ENCODE measurements around the gene ALPI. TPM values are rescaled to one million over a fixed set of nuclear protein-coding genes. Genes with fewer than 3 reads are reported as not detected.
"Not testable (repeated sequence)": the region's sequence is repeated elsewhere in the genome, so short reads cannot be mapped to it uniquely, and the experiment has no call there.

The ALPI gene
- total RNA-seq, 1 experiment from 2014 or later, result not detected

GRCh38 chr2:232441922-232442321 is 14.0 kb upstream of the ALPI start:
- not testable (repeated sequence) for DNase-seq (ENCODE audit: low read depth)

DNA sequence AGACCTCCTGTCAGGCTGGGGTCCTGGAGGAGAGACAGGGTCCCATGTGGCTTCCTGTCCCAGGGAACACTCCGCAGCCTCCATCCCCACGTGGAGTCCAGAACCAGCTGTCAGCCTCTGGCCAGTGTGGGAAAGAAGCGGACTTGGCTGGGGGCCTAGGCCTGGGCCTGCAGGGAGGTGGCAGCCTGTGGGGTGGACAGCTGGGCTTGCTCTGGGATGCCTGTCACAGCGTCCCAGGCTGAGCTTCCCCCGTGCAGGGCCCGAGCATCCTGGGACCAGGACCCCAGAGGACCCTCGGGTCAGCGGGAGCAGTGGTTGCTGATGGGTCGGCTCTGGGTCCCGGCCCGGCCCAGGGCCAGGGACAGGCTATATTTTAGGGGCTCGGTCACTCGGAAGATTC is 13.5 kb upstream of the ALPI start:
- not testable (repeated sequence) for DNase-seq (ENCODE audit: low read depth)

DNA sequence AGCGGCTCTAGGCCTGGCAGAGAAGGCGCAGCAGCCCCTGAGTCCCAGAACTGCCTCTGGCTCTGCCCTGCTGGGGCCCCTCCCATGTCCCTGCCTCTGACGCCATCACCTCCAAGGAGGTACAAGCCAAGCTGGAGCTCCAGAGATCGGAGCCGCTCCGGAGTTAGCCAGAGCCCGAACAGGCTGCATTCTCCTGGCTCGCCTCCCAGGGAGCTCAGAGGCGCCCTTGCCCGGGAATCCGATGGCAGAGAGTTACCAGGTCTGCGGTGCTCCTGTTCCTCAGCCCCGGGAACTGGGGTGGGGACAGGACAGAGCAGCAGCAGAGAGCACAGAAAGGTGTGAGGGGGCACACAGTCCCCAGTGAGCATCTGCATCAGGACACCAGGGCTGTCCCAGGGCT is 12.9 kb upstream of the ALPI start:
- not testable (repeated sequence) for DNase-seq (ENCODE audit: low read depth)

DNA sequence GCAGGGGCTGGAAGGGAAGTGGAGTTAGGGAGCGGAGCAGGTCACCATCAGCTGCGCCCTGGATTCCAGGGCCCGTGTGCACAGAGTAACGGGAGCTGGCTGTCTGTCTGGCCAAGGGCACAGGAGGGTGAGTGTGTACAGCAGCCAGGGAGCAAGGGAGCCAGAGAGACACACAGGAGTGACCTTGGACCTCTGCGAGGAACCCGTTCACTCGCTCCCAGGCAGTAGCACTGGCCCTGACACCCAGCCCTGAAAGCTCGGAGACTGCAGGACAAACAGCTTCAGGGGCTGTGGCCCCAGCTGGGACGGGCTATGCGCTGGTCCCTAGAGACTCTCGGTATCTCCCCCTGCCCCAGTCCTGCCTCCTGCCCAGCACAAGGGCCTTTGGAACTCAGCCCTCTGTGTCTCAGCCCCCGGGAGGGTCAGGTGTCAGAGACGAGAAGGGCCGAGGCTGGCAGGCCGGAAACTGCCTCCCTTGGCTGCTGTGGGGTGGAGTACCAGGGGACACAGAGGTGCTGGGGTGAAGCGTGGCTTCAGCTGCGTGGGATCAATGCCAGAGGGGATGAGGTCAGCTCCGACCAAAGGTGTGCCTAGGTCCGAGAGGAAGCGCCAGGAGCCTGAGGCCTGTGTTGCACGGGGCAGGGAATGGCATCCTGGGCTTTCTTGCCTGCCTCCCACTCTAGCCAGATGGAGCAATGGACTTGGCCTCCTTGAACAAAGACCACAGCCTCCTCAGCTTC is 12.1 kb upstream of the ALPI start:
- DNase-seq (ENCODE audit: low read depth), result not testable (repeated sequence)

DNA sequence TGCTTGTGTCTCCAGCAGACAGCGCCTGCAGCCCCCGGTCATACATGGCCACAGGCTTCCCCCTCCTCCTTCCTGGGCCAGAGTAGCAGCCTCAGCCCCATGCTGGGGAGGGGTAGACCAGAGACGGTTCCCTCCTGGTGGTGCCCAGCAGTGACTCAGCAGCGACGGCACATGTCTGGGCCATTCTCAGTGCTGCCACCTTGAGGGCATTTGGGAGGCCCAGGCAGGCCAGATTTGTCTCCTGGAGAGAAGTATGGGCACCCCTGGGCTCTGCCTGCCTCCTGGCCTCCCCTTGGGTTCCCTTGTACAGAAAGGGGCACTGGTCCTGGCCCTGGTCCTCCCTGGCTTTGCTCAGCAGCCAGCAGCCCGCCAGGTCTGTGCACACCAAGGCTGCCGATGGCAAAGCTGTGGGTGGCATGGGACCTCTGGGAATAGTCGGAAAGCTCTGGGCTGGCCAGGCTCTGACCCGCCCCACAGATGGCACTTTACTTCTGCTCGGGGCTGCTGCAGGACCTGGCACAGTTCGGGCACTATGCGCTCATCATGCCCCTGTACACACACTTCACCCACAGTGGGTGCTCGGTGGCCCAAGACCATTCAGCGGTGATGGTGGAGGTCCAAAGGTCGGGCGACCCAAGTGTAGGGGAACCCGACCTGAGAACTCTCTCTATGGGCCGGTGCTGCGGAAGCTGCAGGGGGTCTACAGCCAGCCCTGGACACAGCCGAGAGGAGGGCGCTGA is 11.4 kb upstream of the ALPI start:
- DNase-seq (ENCODE audit: low read depth), result peak; percentile 52

DNA sequence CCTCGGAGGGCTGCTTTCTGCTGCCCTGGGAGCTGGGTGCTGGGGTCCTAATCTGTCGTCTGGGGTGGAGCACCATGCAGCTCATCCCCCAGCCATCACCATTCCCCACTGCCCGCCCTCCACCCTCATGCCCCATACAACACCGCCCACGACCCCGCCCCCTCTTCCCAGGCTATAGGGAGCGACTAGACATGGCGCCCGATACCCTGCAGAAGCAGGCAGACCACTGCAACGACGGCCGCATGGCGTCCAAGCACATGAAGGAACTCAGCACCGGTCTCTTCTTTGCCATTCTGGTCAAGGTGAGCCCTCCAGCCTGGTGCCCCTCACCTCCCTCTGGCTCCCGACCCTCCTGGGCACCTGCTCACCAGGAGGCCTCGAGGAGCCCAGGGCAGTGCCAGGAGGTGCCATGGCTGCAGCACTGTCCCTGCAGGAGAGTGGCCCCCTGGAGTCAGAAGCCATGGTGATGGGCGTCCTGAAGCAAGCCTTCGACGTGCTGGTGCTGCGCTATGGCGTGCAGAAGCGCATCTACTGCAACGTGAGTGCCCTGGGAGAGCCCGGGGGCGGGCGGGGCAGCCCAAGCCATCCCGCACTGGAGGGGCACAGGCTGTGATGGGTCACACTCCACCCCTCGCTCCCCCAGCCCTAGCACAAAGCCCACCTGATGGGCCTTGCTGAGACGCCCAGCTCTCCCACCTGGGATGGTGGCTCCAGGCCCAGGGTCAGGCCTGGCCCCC is 10.6 kb upstream of the ALPI start:
- DNase-seq (ENCODE audit: low read depth), result not testable (repeated sequence)

GRCh38 chr2:232446266-232446777 is 9.6 kb upstream of the ALPI start:
- not testable (repeated sequence) for DNase-seq (ENCODE audit: low read depth)

DNA sequence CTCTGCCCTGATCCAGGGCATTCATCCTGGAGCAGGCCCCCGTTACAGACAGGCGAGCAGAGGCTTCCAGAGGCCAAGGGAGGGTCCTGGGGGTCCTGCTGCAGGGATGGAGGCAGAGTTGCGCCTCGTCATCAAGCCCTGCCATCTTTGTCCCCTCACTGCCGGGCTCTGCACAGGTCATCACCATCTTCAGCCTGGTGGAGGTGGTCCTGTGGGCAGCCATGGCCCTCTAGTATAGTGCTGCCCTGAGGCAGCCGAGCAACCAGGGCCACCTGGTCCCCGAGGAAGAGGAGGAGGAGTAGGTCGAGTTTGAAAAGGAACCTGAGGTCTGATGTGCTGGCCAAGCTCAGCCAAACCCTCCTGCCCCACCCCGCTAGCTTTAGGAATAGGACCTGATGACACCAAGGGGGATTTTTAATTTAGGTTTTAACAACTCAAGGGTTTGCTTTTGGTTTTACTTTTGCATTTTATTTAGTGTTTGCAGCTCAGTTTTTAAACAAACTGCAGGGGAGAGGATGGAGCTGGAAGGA is 8.8 kb upstream of the ALPI start:
- no peak for DNase-seq (ENCODE audit: low read depth)

GRCh38 chr2:232447638-232448303 is 8.2 kb upstream of the ALPI start:
- DNase-seq (ENCODE audit: low read depth), result no peak

- no peak for DNase-seq (ENCODE audit: low read depth)
Measured at GRCh38 chr2:232448304-232448690, 7.7 kb upstream of the ALPI start.

DNA sequence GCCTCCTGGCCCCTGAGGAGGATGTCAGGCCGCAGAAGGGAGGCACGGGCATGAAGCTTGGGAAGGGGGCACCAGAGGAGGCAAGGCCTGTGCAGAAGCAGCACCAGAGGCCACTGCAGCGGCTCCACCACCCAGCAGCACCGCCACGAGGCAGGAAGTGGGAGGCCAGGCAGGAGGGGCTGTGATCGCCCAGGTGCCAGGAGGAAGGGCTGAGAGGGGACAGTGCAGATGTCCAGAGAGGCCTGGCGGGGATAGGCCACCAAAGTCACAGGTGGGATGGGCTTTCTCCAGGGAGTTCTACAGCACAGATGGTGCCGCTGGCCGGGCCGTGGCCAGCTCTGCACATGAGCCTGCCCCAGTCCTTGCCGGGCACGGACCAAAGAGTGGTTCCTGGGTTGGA is 6.0 kb upstream of the ALPI start:
- no peak for DNase-seq (ENCODE audit: low read depth)

- DNase-seq (ENCODE audit: low read depth), result not testable (repeated sequence)
Measured at GRCh38 chr2:232451645-232452044, 4.3 kb upstream of the ALPI start.

DNA sequence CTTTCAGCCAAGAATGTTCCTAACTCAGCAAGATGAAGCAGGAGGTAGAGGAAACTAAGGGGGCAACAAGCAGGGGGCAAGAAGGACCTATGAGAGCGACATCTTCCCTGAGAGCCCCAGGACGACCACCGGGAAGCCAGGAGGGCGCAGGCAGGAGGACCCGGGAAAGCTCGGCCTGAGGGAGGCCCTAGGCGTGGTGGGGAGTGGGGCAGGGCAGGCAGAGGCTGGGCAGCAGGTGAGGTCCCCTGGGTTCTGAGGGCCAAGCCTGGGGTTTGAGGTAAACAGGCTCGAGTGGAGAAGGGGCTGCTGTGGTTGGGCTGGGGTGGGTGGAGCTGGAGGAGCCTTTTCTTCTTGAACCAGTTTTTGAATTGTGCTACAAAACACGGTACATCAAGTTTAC is 1.3 kb upstream of the ALPI start:
- DNase-seq (ENCODE audit: low read depth), result no peak

DNA sequence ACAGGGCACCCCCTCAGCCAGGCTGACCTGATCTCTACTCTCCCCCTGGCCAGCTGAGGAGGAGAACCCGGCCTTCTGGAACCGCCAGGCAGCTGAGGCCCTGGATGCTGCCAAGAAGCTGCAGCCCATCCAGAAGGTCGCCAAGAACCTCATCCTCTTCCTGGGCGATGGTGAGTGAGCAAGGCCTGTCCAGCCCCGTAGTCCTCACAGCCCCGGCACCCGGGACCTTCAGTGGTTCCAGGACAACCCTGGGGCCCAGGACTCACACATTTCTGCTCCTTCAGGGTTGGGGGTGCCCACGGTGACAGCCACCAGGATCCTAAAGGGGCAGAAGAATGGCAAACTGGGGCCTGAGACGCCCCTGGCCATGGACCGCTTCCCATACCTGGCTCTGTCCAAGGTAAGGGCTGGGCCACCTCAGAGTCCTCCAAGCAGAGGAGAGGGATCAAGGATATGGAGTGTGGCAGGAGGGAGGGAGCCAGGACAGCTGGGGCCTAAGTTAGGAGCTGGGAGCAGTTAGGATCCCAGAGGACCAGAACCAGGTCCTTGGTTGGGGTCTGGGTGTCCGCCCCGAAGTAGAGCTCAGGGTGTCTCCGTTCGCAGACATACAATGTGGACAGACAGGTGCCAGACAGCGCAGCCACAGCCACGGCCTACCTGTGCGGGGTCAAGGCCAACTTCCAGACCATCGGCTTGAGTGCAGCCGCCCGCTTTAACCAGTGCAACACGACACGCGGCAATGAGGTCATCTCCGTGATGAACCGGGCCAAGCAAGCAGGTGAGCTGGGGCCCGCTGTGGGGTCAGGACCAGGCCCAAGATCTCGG is 555 bp downstream of the ALPI start:
- no peak for DNase-seq (ENCODE audit: low read depth)

GRCh38 chr2:232457121-232458011 is 1.4 kb downstream of the ALPI start:
- no peak for DNase-seq (ENCODE audit: low read depth)

DNA sequence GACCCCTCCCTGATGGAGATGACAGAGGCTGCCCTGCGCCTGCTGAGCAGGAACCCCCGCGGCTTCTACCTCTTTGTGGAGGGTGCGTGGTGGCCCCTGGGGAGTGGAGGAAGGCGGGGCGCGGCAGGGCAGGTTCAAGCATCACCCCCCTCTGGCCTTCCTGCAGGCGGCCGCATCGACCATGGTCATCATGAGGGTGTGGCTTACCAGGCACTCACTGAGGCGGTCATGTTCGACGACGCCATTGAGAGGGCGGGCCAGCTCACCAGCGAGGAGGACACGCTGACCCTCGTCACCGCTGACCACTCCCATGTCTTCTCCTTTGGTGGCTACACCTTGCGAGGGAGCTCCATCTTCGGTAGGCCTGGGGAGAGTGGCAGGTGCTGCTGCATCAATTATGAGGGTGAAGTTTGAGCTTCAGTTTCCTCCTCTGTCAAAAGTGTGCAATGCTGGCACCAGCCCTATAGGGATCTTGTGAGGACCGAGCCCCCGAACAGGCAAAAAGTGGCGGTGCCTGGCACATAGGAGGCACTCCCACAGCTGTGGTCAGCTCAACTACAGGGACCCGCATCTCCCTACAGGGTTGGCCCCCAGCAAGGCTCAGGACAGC is 2.2 kb downstream of the ALPI start:
- DNase-seq (ENCODE audit: low read depth), result no peak

DNA sequence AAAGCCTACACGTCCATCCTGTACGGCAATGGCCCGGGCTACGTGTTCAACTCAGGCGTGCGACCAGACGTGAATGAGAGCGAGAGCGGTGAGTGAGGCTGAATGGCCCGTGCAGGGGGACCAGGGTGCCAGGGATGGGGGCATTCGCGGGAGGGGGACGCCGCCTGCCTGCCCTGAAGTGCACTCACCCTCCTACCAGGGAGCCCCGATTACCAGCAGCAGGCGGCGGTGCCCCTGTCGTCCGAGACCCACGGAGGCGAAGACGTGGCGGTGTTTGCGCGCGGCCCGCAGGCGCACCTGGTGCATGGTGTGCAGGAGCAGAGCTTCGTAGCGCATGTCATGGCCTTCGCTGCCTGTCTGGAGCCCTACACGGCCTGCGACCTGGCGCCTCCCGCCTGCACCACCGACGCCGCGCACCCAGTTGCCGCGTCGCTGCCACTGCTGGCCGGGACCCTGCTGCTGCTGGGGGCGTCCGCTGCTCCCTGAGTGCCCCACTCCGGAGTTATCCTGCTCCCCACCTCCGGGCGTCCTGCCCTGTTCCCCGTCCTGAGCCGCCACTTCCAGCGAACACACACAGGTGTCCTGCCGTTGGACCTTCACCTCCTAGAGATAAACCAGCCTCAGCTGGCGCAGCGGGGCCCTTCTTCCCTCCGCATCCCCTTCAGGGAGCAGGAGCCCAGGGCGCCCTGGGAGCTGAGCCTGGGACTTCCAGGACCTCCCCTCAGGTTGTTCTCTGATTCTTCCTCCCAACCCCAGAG is 2.9 kb downstream of the ALPI start:
- DNase-seq (ENCODE audit: low read depth), result no peak

GRCh38 chr2:232459419-232460035 is 3.6 kb downstream of the ALPI start:
- DNase-seq (ENCODE audit: low read depth), result no peak

Data from RPMI7951 (cell line).